Activated T-cell treated with anti-CD3 and anti-CD28 coated beads, Interleukin-2, amount 50 U/mL, for 1 hour (primary cell): ENCODE measurements around the gene TMEM72.

ENCODE experiments used
- DNase-seq: peaks from one replicate; pipeline ENCODE4 v3.0.0-alpha.2; 2020

TMEM72 gene

DNA sequence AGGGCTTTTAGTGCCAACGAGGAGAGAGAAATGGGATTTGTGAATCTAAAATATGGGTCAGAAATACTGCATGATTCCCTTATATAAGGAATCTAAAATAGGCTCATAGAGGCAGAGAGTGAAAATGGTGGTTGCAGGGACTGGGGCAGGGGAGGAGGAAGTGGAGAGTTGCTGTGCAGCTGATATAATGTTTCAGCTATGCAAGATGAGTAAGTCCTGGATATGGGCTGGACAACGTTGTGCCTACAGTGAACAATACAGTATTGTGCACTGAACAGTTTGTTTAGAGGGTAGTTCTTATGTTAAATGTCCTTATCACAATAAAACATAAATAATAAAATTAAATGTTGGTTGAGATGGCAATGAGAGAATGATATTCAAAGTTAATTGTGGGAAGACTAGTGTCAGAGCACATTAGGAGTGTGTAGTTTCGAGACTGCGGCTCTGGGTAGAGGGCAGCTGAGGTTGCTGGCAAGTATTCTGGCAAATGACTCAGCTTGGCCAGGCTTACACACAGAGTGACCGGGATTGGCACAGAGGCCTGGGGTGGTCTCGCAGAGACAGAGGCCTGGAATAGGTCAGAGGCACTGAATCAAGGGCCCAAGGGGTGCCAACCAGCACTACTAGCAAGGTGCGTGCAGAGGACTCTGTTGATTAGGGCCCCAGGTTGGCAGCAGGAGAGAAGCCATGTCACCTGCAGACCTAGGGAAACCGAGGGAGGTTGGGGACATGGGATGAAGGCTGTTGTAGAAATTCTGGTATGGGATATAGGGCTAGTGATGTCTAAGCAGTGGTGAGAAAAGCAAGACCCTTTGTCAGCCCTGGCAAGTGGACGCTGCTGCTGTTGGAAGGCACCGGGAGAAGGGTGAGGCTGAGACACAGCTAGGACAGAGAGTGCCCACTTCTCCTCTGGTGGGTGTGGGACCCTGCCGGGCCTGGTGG is 70.3 kb downstream of the TMEM72 start:
- no peak for DNase-seq

DNA sequence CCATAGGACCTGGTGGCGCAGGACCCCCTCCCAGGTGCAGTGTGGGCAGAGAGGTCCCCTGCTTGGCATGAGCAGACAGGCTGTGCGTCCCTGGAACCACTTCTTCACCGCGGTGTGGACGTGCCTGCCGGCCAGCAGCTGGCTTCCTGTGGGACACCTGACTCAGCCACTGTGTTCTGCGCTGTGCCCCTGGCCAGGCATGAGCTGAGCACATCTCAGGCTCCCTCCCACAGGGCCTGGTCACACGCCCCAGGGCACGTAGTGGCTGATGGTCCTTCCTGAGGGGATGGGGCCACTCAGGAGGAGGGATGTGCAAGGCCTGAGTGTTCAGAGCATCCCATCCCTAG is 71.0 kb downstream of the TMEM72 start:
- no peak for DNase-seq

DNA sequence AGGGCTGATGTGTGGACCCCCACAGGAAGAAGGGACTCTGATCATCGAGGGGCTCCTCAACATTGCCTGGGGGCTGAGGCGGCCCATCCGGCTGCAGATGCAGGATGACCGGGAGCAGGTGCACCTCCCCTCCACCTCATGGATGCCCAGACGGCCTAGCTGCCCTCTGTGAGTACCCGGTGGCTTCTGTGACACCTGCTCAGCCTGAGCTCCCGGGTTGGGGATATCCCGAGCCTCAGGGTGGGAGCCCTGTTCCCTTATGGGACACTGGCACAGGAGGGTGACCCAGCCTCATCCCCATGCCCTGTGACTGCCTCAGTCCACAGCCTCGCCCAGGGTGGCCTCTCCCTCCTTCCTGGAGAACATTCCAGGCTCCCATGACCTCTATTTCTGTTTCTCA is 71.4 kb downstream of the TMEM72 start:
- DNase-seq, result no peak

DNA sequence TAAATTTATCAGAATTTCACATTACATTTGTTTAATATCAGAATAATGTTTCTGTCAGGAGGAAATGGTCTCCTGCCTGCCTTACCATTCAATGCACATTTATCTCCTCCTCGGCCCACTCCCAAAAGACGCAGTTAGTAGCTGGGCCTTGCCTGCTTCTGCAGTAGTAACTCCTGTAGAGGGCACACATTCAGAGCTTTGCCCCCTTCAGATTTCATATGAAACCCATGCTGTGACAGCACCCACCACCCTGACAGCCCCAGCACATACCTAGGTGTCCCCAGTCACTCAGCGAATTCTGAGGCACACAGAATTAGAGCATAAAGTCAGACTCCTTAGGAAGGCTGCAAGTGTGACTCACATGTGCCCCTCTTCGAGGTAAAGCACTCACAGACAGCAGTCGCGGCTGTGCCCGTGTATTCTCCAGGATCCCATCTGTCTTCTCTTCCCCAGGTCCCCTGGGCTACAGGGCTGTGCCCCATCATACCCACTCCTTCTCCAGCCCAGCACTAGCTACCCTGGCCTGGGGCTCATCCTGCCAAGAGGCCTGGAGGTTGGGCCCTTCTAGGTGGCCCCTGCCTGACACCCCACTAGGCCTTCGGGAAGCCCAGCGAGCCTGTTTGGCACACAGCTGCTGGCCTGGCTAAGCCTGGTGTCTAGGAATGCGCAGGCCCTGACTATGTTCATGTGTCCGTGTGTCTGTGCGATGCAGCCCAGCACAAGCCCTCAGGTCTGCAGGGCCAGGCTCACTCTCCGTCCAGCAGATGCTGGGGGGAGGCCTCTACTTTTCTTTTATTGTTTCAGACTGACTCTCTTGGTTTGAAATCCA is 72.1 kb downstream of the TMEM72 start:
- DNase-seq, result no peak

DNA sequence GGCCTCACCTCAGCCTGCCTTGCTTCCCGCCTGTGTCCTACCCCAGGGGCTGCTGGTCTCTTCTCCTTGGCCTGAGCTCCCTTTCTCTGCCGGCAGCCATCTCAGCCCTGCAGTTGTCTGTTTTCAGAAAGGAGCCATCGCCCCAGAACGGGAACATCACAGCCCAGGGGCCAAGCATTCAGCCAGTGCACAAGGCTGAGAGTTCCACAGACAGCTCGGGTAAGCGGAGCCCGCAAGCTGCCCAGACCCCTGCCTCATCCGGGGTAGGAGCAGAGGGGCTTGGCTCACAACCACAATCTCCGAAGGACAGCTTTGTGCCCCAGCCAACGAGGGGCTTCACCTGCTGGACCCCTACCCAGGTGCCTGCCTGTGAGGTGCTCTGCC is 72.8 kb downstream of the TMEM72 start:
- DNase-seq, result no peak

DNA sequence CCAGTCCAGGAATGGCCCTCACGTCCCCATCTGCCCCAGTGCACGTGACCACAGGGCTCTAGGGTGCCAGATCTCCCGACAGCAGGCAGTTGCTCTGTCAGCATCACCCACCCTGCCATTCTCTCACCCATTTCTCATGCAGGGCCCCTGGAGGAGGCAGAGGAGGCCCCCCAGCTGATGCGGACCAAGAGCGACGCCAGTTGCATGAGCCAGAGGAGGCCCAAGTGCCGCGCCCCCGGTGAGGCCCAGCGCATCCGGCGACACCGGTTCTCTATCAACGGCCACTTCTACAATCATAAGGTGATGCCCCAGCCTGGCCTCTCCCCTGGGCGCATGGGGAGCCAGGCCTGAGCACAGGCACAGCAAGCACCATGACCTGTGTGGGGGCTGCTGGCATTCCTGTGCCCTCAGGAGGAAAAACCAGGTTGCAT is 73.5 kb downstream of the TMEM72 start:
- DNase-seq, result no peak

GRCh38 chr10:44985175-44985681 is 74.1 kb downstream of the TMEM72 start:
- DNase-seq, result no peak

- no peak for DNase-seq
Measured at GRCh38 chr10:44986179-44986578, 75.0 kb downstream of the TMEM72 start.
